NAMALWA (cell line): Measurements from ENCODE around the gene ID4.

ENCODE experiments used
- DNase-seq: peaks from one replicate; pipeline ENCODE4 v3.0.0-alpha.2; 2015; ENCODE audit warnings: low spot score

ID4 gene, protein sequence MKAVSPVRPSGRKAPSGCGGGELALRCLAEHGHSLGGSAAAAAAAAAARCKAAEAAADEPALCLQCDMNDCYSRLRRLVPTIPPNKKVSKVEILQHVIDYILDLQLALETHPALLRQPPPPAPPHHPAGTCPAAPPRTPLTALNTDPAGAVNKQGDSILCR

DNA sequence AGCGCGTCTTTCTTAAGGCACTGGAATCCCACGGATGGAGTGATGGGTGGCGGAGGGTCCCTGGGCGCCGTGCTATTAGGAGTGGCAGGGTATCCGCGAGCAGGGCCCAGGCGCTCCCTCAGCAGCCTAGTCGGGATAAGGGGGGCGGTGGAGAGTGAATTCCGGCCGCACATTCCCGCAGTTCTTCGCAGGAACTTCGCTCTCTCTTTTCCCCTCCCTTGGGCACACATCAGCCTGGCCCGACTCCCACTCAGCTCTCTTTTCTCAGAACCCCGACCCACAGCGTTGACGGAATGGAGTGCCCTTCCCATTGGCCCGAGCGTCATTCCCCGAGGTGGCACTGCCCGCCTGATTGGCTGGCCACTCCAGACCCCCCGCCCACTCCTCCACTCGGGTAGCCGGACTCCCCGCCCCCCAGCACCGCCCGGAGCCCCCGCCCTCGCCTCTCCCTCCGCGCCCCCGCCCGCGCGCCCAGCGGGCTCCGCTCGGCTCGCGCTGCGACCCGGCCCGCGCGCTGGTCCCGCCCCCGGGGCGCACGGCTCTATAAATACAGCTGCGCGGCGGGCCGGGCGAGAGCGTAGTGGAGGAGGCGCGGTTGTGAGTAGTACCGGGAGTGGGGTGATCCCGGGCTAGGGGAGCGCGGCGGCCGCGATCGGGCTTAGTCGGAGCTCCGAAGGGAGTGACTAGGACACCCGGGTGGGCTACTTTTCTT lies at the start of gene ID4:
ID4 (plus strand) TSS at position 572 of the 712 bp plus-strand sequence. CDS start 385 bp downstream, outside the sequence.
- no peak for DNase-seq

DNA sequence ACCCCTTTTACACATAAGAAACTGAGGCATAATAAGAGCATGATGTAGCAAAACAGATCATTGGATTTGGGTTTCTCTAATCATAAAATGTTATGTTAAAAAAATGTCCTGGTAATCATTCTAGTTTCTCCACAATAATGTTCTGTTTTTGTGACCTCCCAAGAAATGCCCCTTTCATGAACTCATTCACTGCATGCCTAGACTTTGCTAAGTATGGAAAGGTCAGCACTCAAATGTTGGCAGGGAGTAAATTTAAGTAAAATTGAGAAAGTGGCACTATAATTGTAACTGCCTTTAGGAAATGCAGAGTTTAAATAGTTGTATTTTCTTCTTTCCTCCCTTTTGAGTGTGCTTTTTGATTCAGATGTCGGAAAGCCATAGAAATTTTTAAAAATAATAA lies 48.5 kb upstream of the ID4 start:
- no peak for DNase-seq

DNA sequence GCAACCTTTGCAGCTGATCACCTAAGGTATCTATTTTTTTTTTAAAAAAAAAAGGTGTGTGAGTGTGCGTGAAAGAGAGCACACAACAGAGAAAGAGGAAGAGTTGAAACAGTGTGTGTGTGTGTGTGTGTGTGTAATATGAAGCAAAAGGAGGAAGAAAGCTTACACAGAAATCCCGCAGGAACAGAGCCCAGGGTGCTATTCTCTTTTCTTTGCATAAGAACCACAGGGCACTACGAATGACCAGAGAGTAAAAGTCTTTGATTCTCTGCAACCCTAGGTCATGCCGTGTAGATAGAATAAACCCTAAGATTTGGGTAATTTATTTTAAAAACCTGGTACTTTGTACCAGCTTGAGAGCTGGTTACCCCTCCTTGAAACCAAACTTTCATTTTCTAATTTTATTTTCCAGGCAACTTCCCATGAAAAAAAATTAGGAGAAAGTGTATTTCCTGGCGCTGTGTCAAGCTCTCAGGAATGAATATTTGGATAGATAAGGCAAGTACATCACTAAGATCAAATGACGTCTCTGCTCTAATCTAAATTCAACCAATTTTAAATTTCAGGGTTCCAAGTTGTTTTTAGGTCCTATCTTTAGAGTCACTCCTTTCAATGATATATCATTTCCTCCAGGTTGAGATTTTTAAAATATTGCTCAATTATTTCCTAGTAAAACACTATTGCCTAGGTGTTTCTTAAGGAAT lies 47.9 kb upstream of the ID4 start:
- DNase-seq, result no peak

DNA sequence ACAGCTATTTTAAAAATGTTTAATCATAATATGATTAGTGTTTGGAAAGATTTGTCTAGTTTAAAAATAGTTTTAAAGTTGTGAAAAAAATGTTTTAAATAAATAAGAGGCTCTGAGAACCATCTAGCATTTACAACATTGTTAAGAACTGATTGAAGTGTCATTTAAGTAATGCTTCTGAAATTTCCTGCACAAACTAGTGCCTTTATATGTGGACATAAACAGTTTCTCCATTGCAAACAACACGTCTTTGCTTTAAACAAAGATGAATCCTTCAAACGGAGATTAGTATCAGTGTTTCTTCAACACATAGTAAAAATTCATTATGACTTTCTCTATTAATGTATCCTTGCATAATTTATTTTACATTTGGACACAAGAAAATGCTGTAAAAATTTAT lies 45.9 kb upstream of the ID4 start:
- DNase-seq, result no peak

DNA sequence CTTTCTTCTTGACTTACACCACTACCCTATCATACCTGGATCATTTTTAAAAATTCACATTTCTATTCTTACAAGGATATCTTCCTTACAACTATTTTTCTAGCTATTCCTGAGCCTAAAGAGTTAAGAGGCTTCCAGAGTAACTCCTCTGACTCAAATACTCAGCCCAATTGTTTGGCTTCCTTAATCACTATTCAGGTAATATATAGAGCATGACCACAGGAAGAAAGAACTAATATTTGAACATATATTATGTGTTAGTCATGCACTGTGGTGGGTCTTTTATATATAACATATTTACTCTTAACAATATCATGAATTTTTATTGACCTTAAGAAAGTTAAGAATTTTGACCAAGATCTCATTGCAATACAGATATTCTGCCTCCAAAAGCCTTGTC lies 42.0 kb upstream of the ID4 start:
- DNase-seq, result no peak

DNA sequence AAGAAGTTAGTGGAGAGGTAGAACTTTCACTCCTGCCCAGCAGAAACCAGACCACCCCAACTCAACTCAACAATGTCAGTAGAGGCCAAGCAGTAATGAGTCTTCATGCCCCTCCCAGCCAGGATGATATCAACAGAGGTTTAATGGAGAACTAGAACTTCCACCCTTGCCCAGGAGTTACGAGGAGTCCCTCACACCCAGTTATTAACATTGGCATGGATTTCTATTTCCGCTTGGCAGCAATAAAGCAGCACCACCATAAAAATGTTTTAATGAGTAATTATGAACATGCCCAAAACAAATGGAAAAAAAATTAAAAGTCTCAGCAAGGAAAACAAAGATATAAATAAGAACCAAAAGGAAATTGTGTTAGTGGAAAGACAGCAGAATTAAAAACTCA lies 40.7 kb upstream of the ID4 start:
- no peak for DNase-seq

DNA sequence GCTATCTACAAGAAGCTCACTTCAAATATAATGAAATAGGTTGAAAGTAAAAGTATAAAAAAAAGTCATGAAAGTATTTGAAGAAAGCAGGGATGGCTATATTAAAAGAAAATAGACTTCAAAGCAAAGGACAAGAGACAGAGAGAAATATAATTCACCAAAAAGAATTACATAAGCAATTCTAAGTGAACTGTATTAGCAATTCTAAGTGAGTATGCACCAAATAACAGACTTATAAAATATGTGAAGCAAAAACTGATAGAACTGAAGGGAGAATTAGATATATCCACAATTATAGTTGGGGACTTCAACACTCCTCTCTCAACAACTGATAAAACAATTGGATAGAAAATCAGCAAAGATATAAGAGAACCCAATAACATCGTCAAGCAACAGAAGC lies 38.8 kb upstream of the ID4 start:
- DNase-seq, result no peak

DNA sequence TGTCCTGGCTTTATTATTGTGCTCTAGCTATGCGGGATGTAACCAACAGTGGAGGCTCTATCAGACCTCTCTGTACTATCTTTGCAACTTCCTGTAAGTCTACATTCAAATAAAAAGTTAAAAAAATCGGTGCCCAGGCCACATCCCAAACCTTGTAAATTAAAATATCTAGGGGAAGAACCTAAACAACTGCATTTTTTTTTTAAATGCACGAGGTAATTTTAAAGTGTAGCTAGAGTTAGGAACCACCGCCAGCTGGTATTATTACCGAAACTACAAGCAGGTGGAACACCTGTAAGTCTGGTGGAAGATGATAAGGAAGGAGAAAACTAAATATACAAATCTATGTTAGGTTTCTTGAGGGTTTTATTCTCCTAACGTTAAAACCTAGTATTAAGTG lies 34.5 kb upstream of the ID4 start:
- DNase-seq, result peak; percentile 44

DNA sequence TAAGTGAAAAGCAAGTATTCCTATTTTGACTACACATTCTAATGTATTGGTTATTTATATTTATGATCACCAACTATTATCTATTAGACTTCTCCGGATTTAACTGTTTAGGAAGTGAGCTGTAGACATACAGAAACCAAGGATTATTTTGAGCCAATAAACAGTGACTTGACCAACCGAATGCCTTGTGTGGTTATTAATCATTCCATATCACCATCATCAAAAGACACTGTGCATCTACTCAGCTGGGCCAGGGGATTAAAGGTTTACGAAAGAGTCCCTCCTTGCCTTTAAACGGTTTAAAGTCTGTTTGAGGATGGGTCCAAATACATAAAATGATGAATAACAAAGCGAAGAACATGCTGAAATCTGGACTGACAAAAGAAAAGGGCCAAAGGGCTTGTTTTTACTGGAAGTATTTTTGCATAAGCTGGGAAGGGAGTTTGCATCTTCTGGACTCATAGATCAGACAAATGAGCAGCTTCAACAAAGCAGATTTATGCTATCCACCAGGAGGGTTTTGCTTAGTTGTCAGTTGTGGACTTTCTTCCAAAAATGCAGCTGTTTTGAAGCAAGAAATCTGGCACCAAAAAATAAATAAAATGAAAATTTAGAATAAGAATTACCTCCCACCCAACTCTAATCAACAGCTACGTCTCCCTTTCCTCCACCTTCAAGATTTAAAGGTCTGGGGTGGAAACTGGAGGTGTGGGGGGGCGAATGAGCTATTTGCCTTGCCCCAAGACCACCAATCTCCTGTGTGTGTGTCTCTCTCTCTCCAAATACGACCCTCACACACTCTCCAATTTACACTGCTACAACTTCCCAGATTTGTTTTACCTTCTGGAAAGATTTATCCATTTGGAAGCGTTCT lies 33.6 kb upstream of the ID4 start:
- peak; percentile 13 for DNase-seq

DNA sequence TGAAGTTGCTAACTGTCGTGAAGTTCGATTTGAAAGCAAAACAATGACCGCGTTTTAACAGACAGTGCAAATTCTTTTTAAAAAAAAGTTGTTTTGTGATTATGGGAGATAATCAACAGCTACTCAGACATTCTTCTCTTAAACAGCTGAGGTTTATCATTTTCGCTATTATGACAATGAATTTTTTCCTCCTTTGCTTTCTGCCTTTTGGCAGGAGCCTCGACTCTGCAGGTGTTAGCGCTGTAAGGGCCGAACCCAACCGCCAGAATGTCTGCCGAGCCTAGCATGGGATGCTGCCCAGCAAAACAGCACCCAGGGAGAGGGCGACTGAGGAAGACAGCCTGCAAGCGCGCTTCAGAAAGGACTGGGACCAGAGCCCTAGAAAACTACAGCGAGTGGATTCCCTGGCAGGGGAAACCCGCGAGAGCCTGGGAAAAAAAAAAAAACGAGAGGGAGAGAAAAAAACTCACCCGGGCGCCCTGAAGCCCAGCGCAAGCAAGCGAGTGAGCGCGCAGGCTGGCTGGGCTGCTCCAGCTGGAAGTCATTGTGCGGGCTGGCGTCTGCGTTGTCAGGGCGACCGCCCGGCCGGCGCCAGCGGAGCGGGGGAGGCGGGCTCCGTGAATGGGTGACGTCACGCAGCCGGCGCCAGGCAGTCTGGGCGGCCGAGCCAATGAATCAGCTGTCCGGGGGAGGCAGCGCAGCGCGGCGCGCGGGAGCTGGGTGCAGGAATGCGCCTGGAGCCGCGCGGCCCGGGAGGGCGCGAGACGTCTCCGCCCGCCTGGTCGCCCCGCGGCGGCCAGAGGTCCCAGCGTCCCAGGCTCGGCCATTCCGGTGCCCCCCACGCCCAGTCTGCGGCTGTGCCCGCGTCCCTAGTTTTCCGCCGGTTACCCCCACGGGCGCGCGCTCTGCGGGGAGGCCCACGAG lies 32.7 kb upstream of the ID4 start:
- DNase-seq, result no peak

DNA sequence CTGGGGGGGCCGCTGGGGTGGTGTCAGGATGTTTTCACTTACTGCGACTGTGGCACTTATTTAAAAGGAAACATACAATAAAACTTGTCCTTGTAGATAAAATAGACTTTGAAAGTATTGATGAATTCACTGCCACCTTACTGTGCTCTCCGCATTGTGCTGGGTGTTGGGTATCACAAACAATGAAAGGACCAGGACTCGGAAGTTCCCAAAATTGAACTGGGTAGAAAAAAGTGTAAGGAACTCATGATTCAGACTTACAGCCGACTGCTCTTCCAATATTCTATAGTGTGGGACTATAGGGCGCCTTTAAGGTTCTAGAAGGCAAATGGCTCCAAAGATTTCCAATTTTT lies 32.1 kb upstream of the ID4 start:
- DNase-seq, result no peak

DNA sequence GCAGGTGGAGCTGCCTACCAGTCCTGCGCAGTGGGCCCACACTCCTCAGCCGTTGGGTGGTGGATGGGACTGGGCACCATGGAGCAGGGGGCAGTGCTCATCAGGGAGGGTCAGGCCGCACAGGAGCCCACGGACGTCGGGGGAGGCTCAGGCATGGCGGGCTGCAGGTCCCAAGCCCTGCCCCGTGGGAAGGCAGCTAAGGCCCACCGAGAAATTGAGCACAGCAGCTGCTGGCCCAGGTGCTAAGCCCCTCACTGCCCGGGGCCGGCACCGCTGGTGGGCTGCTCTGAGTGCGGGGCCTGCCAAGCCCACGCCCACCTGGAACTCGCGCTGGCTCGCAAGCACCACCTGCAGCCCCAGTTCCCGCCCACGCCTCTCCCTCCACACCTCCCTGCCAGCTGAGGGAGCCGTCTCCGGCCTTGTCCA lies 30.2 kb upstream of the ID4 start:
- no peak for DNase-seq

DNA sequence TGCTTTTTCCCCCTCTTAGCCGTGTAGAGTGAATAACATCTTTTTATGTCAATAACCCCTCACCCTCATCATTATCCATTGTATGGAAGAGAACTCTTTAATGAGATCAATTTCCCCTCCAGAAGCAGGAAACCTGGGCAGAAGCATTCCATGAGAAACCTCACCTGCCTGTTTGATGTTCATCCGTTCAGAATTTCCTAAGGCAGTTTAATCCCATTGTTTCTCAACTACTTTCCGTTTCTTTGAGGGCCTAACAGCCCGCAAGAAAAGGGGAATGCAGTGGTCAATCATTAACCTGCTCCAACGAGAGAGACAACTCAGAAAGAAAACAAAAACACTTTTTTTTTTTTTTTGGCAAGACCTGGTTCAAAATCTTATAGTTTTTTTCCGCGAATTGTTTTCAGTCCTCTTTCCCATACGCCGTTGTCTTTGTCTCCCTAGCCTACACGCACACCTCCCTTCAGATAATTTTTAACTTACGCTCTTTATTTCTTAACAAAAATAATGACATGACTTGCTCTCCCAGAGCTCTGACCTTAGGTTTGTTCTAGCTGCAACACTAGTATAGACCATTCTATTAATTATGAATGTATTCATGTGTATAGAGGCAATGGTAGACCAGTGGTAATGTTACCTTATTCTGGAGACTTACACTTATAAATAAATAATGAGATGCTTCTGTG lies 25.6 kb upstream of the ID4 start:
- DNase-seq, result no peak

DNA sequence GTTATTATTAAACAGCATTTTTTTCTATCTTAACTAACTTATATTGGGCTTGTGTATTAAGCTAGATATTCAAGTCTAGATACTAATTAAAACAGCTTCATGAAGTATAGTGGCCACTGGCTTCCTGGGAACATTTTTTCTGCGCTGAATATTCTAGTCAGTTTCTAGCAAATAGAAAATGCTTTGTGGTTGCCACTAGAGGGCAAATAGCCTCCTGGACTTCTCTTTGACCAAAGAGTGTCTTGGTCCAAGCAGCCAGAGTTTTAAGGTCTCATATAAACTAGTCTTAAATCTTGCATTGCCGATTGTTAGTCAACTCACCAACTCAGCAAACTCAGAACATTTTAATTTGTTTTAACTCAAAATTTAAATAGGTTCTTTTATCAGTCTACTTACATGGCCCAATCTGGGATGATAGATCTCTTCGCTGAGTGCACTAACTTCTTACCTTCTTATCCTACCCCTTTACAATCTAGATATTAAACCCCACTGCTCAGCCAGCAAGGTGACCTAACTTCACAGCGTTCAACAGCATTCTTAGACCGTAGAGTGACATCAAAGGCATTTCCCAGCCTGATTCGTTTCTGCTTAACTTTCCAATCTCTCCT lies 24.6 kb upstream of the ID4 start:
- peak; percentile 45 for DNase-seq

DNA sequence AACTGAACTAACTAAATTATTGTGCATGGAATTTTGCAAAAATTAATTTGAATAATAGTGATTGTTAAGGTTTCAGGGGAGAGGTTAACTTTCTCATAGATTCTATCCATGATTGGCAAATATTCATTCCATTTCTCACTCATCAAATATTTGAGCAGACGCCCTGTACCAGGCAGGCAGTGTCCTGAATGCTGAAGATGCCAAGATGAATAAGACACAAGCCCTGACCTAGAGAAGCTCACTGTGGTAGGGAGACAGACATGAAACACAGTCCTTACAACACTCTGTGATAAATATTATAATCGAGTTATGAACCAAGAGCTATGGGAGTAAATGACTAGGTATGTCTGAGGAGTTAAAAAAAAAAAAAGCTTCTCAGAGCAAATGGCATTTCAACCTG lies 18.4 kb upstream of the ID4 start:
- DNase-seq, result no peak

DNA sequence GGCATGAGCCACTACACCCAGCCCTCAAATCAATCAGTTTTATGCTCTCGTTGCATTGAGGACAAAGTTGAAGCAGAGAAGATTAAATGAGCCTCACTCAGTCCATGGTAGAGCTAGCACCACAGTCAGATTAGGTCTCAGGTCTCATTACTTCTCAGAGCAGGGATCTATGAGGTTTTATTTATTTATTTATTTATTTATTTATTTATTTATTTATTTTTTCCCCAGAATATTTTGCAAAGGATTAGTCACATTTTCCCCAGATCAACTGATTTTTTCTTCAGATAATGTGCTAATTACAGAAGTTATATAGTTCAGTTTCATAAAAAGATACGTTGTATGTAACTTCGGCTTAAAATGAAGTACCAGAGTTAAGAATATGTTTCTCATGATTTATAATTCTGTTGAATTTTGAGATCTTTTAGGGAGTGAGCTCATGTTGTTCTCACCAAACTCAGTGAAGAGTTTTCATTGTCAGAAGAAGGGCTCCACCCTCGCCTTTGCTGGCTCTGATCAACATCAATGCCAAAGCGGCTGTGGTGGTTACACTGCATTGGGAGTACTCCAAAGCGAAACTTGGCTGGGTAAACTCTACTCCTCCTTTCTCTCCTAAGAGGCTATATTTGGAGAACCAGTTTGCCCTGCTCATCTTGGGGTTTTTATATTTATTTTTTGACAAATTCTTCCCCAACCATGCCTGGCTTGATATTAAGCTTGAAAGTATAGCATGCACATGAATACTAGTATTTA lies 12.9 kb upstream of the ID4 start:
- no peak for DNase-seq

DNA sequence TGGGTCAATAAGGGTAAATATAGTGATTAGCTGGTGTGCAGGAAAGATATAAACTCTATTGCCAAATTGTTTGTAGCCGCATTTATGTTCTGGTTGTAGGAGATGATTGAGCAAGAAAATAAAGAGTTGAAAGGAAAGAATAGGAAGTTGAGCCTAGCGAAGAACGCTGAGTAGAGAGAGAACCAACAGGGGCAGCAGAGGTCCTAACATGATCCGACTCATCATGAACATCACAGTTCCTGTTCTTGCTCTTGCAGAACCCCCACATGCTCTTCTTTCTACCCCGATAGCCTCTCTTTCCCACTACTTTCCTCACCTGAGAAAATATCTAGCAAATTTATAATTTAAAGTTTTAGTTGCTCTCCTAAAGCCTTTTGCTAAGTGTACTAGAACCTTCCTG lies 9.9 kb upstream of the ID4 start:
- DNase-seq, result no peak

DNA sequence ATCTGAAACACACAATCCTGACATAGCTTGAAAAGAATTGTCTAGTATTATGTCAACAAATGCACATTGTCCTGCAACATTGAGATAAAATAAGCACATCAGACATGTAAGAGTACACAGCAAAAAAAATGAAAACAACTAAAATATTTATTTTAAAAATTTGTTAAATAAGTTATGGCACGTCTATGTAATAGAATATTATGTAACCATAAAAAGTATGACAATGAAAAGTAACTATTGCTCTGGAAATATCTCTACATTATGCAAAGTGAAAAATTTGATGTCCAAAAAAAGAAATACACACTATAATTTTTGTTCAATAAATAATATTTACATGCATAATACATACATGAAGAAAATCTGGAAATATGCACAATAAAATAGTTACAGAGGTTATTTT lies 9.3 kb upstream of the ID4 start:
- no peak for DNase-seq

DNA sequence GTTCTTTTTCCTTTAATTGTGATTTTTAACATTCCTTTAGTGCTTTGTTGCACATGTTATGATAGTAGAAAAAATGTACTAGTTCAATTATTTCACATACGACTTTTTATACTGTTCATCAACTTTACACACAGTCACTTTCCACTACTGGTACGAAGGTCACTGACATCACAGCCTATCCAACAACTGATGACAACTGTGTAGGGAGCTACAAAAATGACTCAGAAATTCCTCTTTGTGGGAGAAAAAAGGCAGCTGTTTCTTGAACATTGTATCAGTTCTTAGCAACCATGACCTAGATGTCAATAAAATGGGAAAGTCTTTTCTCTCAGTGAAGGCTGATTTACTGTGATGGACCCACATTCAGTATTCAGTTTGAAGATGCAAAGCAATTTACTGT lies 7.0 kb upstream of the ID4 start:
- no peak for DNase-seq

DNA sequence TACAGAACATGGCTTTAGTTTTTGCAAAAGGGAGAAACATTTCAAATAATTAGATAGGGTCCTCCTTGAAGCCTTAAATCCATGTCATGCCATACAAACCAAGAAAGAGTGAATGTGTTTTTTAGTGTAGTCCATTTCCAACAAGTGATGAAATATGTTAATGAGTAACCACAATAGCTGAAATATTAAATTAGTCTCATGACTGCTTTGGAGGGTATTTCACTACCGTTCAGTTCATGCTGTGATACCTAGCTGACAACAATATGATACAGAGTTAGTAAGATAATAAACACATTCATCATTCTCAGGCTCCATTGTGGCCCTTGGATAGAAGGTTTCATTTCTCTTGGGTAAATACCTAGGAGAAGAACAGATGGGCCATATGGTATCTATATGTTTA lies 5.8 kb upstream of the ID4 start:
- DNase-seq, result no peak
